NCI-H748 (cell line): Measurements from ENCODE around the gene CFAP97D2.
A peak's percentile ranks its signal among the peaks of the same experiment; 100 is the strongest.
"Not testable (repeated sequence)": the region's sequence is repeated elsewhere in the genome, so short reads cannot be mapped to it uniquely, and the experiment has no call there.

Experiments used
- DNase-seq: peaks from one replicate; lab custom pipeline; 2025; ENCODE audit not compliant: unreplicated experiment; lab: John Stamatoyannopoulos, UW

Gene CFAP97D2

DNA sequence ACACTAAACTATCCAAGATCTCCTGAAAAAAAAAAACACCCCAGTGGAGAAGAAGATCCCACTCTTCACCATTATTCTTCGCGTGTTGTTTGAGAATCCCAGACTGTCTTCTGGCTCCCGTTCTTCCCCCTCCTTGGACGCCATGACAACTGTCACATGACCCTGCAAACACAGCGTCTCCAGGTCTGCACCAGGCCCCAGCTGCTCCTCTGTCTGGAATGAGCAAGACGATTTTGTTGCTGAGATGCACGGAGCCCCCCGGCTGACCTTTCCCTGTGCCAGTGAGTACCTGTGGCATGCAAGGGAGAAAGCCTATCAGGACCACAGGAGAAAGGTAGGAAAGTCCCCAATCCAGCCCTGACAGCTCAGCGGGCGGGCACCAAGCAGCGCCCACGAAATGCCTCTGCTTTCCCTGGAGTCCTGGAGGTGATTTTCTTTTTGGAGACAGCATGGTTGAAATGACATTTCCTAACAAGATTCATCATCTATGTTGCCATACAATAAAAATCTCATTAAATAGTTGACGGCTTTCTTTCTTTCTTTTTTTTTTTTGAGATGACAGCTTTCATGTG, at the start of gene CFAP97D2:
Gene CFAP97D2 (plus strand): TSS at position 171 of the 572 bp plus-strand sequence. CDS start 74 bp downstream, at position 245.
- no peak for DNase-seq

DNA sequence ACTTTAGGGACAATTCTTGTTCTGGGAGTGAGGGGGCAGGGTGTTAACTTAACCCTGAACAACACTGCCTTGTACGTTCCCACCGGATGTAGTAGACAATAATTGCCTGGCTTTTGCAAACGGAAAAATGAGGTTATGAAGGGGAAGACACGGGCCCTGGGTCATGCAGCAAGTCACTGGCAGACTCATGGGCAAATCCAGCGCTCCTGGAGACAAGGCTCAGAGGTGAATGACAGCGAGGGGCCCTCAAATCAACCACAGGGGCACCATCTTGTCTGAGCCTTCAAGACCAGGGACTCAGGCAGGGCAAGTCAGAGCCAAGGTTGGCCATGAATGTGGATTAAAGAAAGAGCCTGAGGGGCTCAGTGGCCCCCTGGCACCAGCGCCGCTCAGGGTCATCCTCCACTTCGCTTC, 49.4 kb upstream of the CFAP97D2 start:
- no peak for DNase-seq

DNA sequence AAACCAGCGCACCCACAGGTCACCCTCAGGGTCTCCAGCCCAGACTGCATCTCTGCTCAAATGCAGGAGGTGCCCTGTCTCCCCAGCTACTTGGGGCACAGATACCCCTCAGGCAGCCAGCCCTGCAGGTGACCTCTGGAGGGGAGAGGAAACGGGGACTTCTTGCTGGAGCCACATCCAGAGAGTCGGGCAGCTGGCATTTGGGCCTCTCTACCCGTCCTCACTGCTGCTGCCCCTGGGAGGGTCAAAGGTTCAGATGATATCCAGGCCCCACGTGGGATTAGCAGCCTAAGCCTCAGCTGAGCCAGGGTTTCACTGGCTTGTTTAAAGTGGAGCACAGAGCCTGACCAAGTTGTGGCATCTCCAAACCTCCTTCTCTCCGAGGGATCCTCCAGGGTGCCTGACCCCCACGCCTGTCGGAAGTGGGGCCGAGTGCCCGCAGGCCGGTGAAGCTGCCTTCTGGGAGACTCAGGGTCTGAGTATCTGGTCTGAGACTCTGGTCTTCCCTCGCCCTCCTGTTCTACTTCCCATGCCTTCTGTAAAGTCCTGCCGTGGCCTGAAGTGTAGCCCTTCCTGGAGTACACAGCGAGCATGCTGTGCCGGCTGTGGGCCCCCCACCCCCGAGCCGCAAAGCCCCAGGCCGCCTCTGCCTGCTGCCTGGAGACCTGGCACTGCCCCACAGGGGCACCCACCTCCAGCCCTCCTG, 48.8 kb upstream of the CFAP97D2 start:
- no peak for DNase-seq

DNA sequence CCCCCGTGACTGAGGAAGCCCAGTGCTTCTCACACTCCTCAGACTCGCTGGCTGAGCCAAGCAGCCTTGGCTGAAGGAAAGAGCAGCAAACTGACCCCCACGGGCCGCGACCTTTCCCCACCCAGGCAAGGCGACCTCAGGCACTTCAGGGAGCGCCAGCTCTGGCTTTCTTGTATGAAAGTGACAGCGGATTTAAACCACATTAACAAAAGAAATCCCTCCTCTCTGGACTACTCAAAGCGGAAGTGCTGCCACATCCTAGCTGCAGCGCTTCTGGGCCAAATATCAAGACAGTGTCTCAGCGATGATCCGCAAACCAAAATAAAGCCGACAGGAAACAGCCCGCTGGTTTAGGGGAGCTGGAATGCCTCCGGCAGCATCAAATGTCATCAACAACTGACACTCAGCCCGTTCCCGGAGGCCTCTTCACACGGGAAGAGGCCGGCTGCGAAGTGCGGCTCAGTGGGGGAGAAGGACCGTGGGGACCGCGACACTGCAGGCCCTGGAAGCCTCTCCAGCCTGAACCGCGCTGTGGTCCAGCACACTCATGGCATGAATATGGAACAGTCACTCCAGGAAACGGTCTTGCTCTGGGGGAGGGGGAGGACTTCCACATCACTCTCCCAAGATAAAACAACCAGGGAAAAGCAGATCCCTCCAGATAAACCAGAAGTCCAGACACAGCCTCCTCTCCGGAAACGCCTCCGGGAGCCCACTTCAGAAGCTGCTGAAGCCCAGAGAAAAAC, 48.0 kb upstream of the CFAP97D2 start:
- peak; percentile 77 for DNase-seq

- DNase-seq = peak; percentile 62
Observed at GRCh38 chr13:114131583-114132418, 47.3 kb upstream of the CFAP97D2 start.

DNA sequence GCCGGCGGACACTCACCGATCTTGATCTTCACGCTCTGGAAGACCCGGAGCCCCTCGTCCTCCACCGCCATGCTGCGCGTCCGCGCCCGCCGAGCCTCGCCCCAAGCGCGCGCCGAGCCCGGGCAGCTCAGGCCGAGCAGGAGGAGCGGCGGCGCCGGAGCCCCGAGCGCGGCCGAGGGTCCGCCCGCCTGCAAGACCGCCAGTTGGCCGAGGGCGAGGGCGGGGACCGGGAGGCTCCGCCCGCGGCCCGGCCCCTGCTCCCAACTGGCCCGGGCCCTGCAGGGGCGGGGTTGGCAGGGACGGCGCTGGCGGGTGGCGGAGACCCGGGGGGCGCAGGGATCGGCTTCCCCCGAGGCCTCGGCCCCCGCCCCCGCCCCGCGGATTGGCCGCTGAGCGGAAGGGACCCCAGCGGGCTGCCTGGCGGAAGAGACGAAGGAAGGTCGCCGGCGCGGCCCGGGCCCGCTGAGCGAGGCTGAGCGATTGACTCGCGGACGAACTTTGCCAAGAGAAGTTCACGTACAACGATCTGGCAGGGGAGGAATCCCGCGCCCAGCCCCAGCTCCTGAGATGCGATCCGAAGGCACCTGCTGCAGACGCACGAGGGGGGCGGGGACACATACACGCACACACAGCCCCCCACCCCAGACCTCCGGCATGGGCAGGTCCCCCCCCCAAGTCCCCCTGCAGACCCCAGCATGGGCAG, 46.5 kb upstream of the CFAP97D2 start, which contains the start of gene RASA3:
Gene RASA3 (minus strand): TSS at position 205 of the 703 bp plus-strand sequence. CDS start 134 bp downstream, at position 71.
- DNase-seq = peak; percentile 90

- not testable (repeated sequence) for DNase-seq
Observed at GRCh38 chr13:114133126-114133525, 45.9 kb upstream of the CFAP97D2 start.

DNA sequence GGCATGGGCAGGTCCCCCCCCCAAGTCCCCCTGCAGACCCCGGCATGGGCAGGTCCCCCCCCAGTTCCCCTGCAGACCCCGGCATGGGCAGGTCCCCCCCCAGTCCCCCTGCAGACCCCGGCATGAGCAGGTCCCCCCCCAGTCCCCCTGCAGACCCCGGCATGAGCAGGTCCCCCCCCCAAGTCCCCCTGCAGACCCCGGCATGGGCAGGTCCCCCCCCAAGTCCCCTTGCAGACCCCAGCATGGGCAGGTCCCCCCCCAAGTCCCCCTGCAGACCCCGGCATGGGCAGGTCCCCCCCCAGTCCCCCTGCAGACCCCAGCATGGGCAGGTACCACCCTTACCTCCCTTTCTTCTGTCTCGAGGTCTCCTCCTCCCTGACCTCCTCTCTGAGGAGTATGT, 45.5 kb upstream of the CFAP97D2 start:
- not testable (repeated sequence) for DNase-seq

DNA sequence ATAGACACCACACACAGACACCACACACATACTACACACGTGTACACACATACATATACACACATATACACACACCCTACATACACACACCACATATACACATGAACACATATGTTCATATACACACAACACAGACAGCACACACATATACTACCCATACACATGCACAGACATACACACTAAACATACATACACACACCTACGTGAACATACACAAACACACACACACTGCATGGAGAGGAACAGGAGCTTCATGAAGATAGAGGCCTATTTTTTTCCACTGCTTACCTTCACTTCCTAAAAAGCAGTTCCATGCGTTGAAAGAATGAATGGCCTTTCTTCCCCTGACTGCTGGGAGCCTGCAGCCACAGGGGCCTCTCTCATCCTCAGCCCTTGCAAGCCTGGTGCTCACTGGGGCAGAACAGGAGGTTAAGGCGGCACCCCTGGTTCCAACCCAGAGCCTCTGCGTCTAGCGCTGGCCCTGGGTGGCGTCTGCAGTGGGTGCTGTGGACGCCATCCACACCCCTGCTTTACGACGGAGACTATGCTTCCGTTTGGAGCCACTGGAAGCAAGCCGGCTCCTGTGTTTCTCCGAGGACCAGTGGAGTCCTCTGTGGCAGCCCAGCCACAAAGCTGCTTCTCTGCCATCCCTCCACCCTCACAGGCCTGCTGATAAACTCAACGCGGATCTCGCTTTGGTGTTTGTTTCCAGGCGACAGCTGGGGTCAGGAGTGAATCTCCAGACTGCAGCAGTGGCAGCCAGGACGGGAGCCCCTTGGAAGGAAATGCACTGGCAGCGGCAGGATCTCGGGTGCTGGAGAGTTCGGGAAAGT, 44.7 kb upstream of the CFAP97D2 start:
- DNase-seq = no peak

DNA sequence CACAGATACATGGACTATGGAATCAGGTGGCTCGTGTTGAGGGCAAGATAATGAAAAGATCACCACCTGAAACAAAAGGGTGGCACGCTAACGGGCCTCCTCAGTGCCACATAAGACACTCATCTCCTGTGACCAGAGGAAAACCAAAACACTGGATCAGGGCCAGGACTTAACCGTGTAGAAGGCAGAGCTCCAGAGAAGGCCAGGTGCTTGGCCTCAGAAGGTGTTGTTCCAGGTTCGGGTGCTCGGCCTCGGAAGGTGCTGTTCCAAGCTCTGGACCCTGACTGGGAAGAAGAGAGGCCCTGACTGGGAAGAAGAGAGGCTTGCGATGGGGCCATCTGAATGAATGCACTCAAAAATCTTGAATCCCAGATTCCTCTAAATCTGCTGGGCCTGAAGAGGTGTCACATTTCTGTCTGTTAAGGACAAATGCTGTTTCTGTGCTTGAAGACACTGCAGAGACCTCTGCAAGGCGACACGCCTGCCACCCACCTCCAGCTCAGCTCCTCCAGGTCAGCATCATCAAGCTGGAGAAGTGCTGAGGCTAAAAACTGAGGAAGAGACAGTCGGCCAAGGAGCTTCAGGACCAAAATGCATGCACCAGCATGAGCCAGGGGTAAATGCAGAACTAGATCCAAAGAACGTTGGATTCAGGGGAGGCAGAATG, 44.0 kb upstream of the CFAP97D2 start:
- DNase-seq = no peak

GRCh38 chr13:114135731-114136171, 43.3 kb upstream of the CFAP97D2 start:
- DNase-seq = no peak

DNA sequence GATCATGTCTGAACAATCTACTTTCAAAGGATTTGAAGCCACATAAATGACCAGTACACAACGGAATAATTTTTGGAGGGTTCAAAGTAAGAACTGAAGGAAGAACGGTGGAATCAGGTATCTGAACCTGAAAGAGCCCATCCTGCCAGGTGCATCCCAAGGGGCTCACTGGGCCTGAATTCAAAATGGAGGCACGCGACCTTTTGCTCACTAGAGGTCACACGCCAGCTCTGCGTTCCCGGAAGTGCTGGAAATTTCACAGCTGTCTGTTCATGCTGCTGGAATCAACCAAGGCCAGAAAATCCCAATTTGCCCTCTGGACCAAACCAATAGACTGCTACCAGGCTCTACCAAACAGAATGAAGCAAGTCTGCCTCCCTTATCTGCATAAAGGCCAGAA, 42.5 kb upstream of the CFAP97D2 start:
- DNase-seq = no peak

GRCh38 chr13:114140131-114140905, 38.7 kb upstream of the CFAP97D2 start:
- no peak for DNase-seq

DNA sequence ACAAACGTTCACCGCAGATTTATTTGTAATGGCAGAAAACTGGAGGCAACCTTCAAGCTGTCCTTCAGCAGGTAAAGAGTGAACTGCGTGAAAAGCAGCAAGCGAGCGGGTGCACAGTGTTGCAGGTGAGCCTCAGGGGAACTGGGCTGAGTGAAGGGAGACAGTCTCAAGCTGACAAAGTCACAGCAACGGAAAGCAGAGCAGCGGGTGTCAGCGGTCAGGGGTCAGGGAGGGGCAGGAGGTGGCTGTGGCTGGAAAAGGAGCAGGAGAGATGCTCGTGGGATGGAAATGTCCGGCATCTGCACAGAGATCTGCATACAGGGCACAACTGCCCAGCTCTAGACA, 38.2 kb upstream of the CFAP97D2 start:
- DNase-seq = no peak

DNA sequence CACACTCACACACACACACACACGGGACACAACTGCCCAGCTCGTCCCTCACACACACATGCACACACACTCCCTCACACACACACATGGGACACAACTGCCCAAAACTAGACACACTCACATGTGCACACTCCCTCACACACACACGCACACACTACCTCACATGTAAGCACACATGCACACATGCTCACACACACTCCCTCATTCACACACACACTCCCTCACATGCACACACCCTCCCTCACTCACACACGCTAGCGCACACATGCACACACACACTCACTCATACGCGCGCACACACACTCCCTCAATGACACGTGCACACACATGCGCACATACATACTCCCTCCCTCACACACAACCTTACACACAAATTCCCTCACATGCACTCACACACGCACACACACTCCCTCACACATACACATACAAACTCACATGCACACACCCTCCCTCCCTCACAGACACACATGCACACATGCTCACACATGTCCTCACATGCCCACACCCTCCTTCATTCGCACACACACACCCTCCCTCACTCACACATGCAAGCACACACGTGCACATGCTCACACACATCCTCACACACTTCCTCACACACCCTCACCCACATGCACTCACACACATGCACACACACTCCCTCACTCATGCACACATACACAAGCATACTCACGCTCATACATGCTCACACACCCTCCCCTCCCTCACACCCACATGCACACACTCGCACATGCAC, 37.6 kb upstream of the CFAP97D2 start:
- DNase-seq = no peak

GRCh38 chr13:114142137-114142550, 36.9 kb upstream of the CFAP97D2 start:
- no peak for DNase-seq

DNA sequence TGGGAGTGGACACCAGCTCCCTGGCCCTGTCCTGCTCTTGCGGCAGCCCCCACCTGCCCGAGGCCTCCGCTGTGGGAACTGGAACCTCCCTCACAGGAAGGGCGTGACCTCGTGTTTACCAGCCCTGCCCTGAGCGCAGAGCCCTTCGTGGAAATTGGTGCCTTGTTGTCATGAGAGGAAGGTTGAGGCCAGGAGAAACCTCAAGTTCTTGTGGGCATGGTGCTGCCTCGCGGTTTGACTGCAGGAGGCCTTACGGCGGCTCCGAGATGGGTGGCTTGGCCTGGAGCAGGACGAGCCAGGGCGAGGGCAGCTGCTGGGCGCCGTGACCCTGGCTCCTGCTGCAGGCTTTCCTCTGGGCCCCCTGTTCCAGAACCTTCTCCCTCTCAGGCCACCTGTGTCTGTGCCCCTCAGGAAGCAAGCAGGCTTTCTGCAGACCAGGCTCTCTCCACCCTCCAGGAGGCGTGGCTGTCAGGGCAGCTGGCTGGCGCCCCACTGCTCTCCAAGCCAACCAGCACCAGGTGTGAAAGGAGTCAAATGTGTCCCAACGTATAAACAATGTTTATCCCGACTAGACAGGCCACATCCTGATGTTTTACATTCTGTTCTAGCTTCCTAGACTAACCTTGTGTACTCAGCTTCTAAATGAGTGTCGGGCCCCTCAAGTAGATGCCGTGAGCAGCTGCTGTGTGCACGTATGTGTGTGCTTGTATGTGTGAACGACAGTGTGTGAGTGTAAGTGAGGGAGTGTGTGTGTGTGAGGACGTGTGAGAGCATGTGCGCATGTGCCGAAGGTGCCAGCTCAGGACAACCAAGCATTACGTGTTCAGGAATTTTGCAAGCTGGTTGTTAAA, 36.2 kb upstream of the CFAP97D2 start:
- DNase-seq = peak; percentile 95
